T-helper 1 cell treated with Interleukin-12 subunit alpha and Interleukin-12 subunit beta and Interleukin-4 antibody, amounts not matched to agents 30 μg/mL and 1 μg/mL, for 36 hours (primary cell): ENCODE data around the gene OSBPL1A.

ENCODE experiments used
- H3K27ac Mint-ChIP-seq: one replicate; pipeline ENCODE4 v1.8.0; 2021; ENCODE audit warnings: mild to moderate bottlenecking, mixed read lengths
- H3K27me3 Mint-ChIP-seq: one replicate; pipeline ENCODE4 v1.8.0; 2021; ENCODE audit warnings: low read depth, mixed read lengths
- H3K36me3 Mint-ChIP-seq: one replicate; pipeline ENCODE4 v1.8.0; 2021; ENCODE audit warnings: low read depth, mixed read lengths
- H3K4me1 Mint-ChIP-seq: one replicate; pipeline ENCODE4 v1.8.0; 2021; ENCODE audit warnings: low read depth, mixed read lengths
- H3K4me3 Mint-ChIP-seq: one replicate; pipeline ENCODE4 v1.8.0; 2021; ENCODE audit warnings: mild to moderate bottlenecking, moderate library complexity, mixed read lengths
- H3K9me3 Mint-ChIP-seq: one replicate; pipeline ENCODE4 v1.8.0; 2021; ENCODE audit warnings: mixed read lengths

OSBPL1A gene

GRCh38 chr18:24249716-24250115, 147.9 kb downstream of the OSBPL1A start:
- H3K4me1 Mint-ChIP-seq: peaks cover 3% of the 10 kb centered on the region
- peaks cover 33% of the 10 kb centered on the region for H3K27me3 Mint-ChIP-seq
- no peaks in the 10 kb centered on the region for H3K36me3 Mint-ChIP-seq
- no peak overlapping the region for H3K4me3 Mint-ChIP-seq
- H3K9me3 Mint-ChIP-seq: no peaks in the 10 kb centered on the region
- no peak overlapping the region for H3K27ac Mint-ChIP-seq

- Mint-ChIP-seq H3K27ac (no peak overlapping the region), H3K4me3 (no peak overlapping the region), H3K27me3 (peaks cover 32% of the 10 kb centered on the region), H3K36me3 (no peaks in the 10 kb centered on the region), H3K9me3 (no peaks in the 10 kb centered on the region), H3K4me1 (peaks cover 3% of the 10 kb centered on the region)
Measured at GRCh38 chr18:24248359-24248758, 149.3 kb downstream of the OSBPL1A start.

GRCh38 chr18:24246143-24246542, 151.5 kb downstream of the OSBPL1A start:
- H3K27me3 Mint-ChIP-seq: peaks cover 32% of the 10 kb centered on the region
- no peak overlapping the region for H3K27ac Mint-ChIP-seq
- H3K36me3 Mint-ChIP-seq: no peaks in the 10 kb centered on the region
- H3K9me3 Mint-ChIP-seq: no peaks in the 10 kb centered on the region
- H3K4me3 Mint-ChIP-seq: no peak overlapping the region
- H3K4me1 Mint-ChIP-seq: peaks cover 3% of the 10 kb centered on the region

- no peaks in the 10 kb centered on the region for H3K9me3 Mint-ChIP-seq
- no peaks in the 10 kb centered on the region for H3K36me3 Mint-ChIP-seq
- H3K4me1 Mint-ChIP-seq: peaks cover 3% of the 10 kb centered on the region
- peaks cover 32% of the 10 kb centered on the region for H3K27me3 Mint-ChIP-seq
- no peak overlapping the region for H3K4me3 Mint-ChIP-seq
- no peak overlapping the region for H3K27ac Mint-ChIP-seq
Measured at GRCh38 chr18:24244698-24245097, 152.9 kb downstream of the OSBPL1A start.

- peaks cover 3% of the 10 kb centered on the region for H3K4me1 Mint-ChIP-seq
- H3K36me3 Mint-ChIP-seq: no peaks in the 10 kb centered on the region
- H3K9me3 Mint-ChIP-seq: no peaks in the 10 kb centered on the region
Measured at GRCh38 chr18:24243677-24244076, 153.9 kb downstream of the OSBPL1A start.

GRCh38 chr18:24239341-24239740, 158.3 kb downstream of the OSBPL1A start:
- peaks cover 18% of the 10 kb centered on the region for H3K27me3 Mint-ChIP-seq
- no peaks in the 10 kb centered on the region for H3K36me3 Mint-ChIP-seq
- no peaks in the 10 kb centered on the region for H3K9me3 Mint-ChIP-seq
- no peak overlapping the region for H3K27ac Mint-ChIP-seq
- H3K4me1 Mint-ChIP-seq: no peaks in the 10 kb centered on the region
- no peak overlapping the region for H3K4me3 Mint-ChIP-seq

More at GRCh38 chr18:24243677-24244076, 153.9 kb downstream of the OSBPL1A start:
- H3K27me3 Mint-ChIP-seq: peaks cover 32% of the 10 kb centered on the region
- H3K4me3 Mint-ChIP-seq: no peak overlapping the region
- H3K27ac Mint-ChIP-seq: no peak overlapping the region

- Mint-ChIP-seq H3K36me3 (no peaks in the 10 kb centered on the region), H3K4me1 (no peaks in the 10 kb centered on the region), H3K27ac (no peak overlapping the region), H3K9me3 (no peaks in the 10 kb centered on the region), H3K4me3 (no peak overlapping the region), H3K27me3 (peaks cover 19% of the 10 kb centered on the region)
Measured at GRCh38 chr18:24238387-24238786, 159.2 kb downstream of the OSBPL1A start.

- Mint-ChIP-seq H3K27ac (no peak overlapping the region), H3K9me3 (no peaks in the 10 kb centered on the region), H3K4me3 (no peak overlapping the region), H3K27me3 (peaks cover 10% of the 10 kb centered on the region), H3K36me3 (no peaks in the 10 kb centered on the region), H3K4me1 (no peaks in the 10 kb centered on the region)
Measured at GRCh38 chr18:24234850-24235418, 162.7 kb downstream of the OSBPL1A start.

GRCh38 chr18:24234330-24234729, 163.3 kb downstream of the OSBPL1A start:
- peaks cover 10% of the 10 kb centered on the region for H3K27me3 Mint-ChIP-seq
- no peaks in the 10 kb centered on the region for H3K4me1 Mint-ChIP-seq
- H3K4me3 Mint-ChIP-seq: no peak overlapping the region
- H3K36me3 Mint-ChIP-seq: no peaks in the 10 kb centered on the region
- no peak overlapping the region for H3K27ac Mint-ChIP-seq
- H3K9me3 Mint-ChIP-seq: no peaks in the 10 kb centered on the region

- Mint-ChIP-seq H3K36me3 (no peaks in the 10 kb centered on the region), H3K27me3 (peaks cover 11% of the 10 kb centered on the region), H3K4me3 (no peak overlapping the region), H3K9me3 (no peaks in the 10 kb centered on the region), H3K27ac (no peak overlapping the region), H3K4me1 (no peaks in the 10 kb centered on the region)
Measured at GRCh38 chr18:24232800-24233199, 164.8 kb downstream of the OSBPL1A start.

- Mint-ChIP-seq H3K4me3 (no peak overlapping the region), H3K36me3 (no peaks in the 10 kb centered on the region), H3K27me3 (peaks cover 17% of the 10 kb centered on the region), H3K4me1 (no peaks in the 10 kb centered on the region), H3K27ac (no peak overlapping the region), H3K9me3 (no peaks in the 10 kb centered on the region)
Measured at GRCh38 chr18:24231773-24232735, 165.6 kb downstream of the OSBPL1A start.

GRCh38 chr18:24230766-24231165, 166.9 kb downstream of the OSBPL1A start:
- no peak overlapping the region for H3K4me3 Mint-ChIP-seq
- no peaks in the 10 kb centered on the region for H3K4me1 Mint-ChIP-seq
- H3K9me3 Mint-ChIP-seq: no peaks in the 10 kb centered on the region
- H3K36me3 Mint-ChIP-seq: no peaks in the 10 kb centered on the region
- peaks cover 20% of the 10 kb centered on the region for H3K27me3 Mint-ChIP-seq
- no peak overlapping the region for H3K27ac Mint-ChIP-seq

- peaks cover 29% of the 10 kb centered on the region for H3K27me3 Mint-ChIP-seq
- no peaks in the 10 kb centered on the region for H3K9me3 Mint-ChIP-seq
- no peak overlapping the region for H3K4me3 Mint-ChIP-seq
- no peak overlapping the region for H3K27ac Mint-ChIP-seq
- H3K4me1 Mint-ChIP-seq: no peaks in the 10 kb centered on the region
- H3K36me3 Mint-ChIP-seq: no peaks in the 10 kb centered on the region
Measured at GRCh38 chr18:24228667-24229041, 169.0 kb downstream of the OSBPL1A start.

GRCh38 chr18:24227977-24228666, 169.5 kb downstream of the OSBPL1A start:
- H3K27me3 Mint-ChIP-seq: peaks cover 29% of the 10 kb centered on the region
- no peak overlapping the region for H3K4me3 Mint-ChIP-seq

GRCh38 chr18:24220318-24220688, 177.3 kb downstream of the OSBPL1A start:
- peaks cover 24% of the 10 kb centered on the region for H3K27me3 Mint-ChIP-seq
- no peaks in the 10 kb centered on the region for H3K36me3 Mint-ChIP-seq
- no peak overlapping the region for H3K4me3 Mint-ChIP-seq
- no peaks in the 10 kb centered on the region for H3K4me1 Mint-ChIP-seq
- no peaks in the 10 kb centered on the region for H3K9me3 Mint-ChIP-seq
- no peak overlapping the region for H3K27ac Mint-ChIP-seq

More at GRCh38 chr18:24227977-24228666, 169.5 kb downstream of the OSBPL1A start:
- H3K4me1 Mint-ChIP-seq: no peaks in the 10 kb centered on the region
- H3K9me3 Mint-ChIP-seq: no peaks in the 10 kb centered on the region
- no peak overlapping the region for H3K27ac Mint-ChIP-seq
- no peaks in the 10 kb centered on the region for H3K36me3 Mint-ChIP-seq
